CD4-positive, alpha-beta T cell treated with Interleukin-10 for 1 hour (primary cell): ENCODE measurements around the gene MUC20.
"Not testable (repeated sequence)": the region's sequence is repeated elsewhere in the genome, so short reads cannot be mapped to it uniquely, and the experiment has no call there.

Experiments used
- DNase-seq: peaks from one replicate; pipeline ENCODE4 v3.0.0-alpha.2; 2020

MUC20 gene

DNA sequence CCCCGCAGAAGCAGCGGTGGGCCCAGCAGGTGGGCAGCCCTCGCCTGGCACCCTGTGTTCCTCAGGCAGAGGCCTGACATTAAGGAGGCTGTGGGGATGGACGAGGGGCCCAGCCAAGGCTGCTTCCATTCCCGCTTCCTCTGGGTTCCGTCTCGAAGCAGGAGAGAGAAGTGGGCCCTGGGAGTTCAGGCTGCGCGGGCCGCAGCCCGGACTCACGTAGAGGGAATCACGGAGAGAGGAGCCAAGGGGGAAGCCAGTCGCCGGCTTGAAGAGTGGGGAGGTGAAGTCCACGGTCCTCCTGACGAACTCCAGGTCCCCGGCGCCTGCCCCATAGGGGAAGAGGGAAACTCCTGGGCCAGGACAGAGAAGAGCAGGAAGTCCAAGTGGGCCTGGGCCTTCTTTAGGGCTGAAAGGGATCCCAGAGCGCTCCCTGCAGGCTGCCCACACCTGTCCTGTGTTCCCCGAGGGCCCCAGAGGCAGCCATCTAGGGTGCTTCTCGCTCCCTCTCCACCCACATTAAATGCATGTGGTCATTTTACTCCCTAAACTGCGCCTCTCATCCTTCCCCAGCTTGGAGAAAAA, 53.3 kb downstream of the MUC20 start:
- no peak for DNase-seq

DNA sequence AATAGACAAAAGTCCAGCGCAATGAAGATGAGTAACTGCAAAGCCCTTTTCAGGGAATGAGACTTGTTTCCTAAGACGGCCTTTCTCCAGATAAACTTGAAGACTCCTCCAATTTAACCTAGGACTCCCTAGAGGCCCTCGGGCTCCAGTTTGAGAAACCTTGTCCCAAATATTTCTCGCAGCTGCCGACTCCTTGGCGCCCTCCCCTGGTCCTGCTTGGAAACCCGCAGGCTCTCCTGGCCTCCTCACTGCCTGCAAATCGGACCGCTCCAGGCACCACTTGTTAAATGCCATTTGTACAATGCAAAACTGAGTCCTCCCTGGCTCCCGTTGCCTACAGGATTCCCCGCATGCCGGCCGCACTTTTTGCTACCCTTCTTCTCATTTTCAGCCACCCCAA, 54.1 kb downstream of the MUC20 start:
- no peak for DNase-seq

DNA sequence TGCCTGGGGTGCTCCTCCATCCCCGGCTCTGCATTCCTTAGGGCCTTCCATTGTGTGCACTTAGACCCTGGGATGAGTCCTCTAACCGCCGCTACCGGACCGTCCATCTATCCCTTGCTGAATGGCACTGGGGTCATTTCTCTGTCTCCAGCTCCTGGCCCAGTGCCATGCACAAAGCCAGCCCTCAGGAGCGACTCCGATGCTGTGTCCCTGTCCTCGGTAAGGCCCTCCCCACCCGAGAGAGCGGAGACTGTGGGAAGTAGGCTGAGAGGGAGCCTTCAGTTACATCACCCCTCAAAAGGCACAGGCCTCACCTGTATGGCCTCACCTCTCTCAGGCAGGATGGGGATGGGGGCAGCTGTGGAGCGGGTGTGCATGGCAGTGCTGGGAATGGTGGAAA, 57.2 kb downstream of the MUC20 start:
- no peak for DNase-seq

DNA sequence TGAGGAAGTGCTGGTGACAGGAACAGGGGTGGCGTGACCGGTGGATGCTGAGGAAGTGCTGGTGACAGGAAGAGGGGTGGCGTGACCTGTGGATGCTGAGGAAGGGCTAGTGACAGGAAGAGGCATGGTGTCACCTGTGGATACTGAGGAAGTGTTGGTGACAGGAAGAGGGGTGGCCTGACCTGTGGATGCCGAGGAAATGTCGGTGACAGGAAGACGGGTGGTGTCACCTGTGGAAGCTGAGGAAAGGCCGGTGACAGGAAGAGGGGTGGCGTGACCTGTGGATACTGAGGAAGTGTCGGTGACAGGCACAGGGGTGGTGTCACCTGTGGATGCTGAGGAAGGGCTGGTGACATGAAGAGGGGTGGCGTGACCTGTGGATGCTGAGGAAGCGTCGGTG, 60.5 kb downstream of the MUC20 start:
- DNase-seq: not testable (repeated sequence)
